ENCODE data around the gene SLC12A7. TPM values are rescaled to one million over a fixed set of nuclear protein-coding genes. Genes with fewer than 3 reads are reported as not detected.
A peak's percentile ranks its signal among the peaks of the same experiment; 100 is the strongest.

Gene SLC12A7
- total RNA-seq, 1 experiment from 2014 or later: 30.8 TPM

DNA sequence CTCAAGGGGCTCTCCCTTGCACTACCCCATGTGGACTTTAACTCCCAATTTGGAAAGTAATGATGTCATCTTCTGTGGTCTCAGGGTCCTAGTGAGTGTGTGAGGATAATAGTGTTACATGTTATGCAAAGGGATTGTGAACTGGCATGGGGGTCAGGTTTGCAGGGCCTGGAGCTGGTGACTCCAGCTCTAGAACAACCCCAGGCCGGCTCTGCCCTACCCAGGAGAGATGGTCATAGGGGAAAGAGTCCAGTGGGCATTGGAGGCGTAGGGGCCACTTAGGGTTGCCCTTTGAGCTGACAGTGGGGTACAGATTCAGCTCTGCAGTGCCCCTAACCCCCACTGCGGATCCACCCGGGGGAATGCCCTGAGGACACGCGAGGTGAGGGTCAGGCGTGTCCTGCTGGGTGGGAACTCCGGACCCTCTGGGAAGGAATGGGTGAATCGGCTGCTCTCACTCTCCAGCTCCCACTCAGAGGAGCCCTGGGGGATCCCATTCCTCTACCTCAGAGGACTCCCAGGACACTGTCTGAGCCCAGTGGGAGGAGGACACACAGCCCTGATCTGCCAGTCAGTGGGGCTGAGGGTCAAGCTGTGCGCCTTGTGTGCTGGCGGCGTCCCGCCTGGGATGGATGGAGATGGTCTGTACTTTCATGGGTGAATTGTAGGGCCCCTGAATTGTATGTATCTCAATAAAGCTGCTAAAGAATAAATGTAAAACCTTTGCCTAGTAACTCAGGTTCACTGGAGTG, 105.8 kb downstream of the SLC12A7 start:
- H3K56ac ChIP-seq (ENCODE audit: insufficient read length, low read depth, low read length): no peak overlapping the region
- no peak overlapping the region for H4K8ac ChIP-seq (replicated peaks; ENCODE audit: insufficient read length, low read depth, low read length)
- Mint-ChIP-seq H3K27ac (no peak overlapping the region; a peak in 1 of 7 replicates), H3K9me3 (no peaks in the 10 kb centered on the region), H3K4me3 (peak overlapping the region in 1 of 2 experiments; percentile 74; a peak in 4 of 5 replicates), H3K27me3 (ENCODE audit: low read depth) (peaks cover 81% of the 10 kb centered on the region), H3K4me1 (peaks cover 24 to 31% of the 10 kb centered on the region in 2 experiments), H3K36me3 (ENCODE audit: insufficient read depth in 1 of 3, low read depth in 3 of 3) (no peaks in the 10 kb centered on the region; a peak in 1 of 7 replicates)
- H3K9me3 ChIP-seq (ENCODE audit: control insufficient read depth, low read depth, low read length): no peaks in the 10 kb centered on the region
- H3K79me1 ChIP-seq (ENCODE audit: insufficient read depth, low read depth, low read length, poor library complexity, severe bottlenecking): no peaks in the 10 kb centered on the region
- no peak overlapping the region for H3T11ph ChIP-seq (ENCODE audit: low read length)
- H3K14ac ChIP-seq (ENCODE audit: insufficient read depth, low read length): no peak overlapping the region
- H3K4ac ChIP-seq (ENCODE audit: low read depth, low read length): no peak overlapping the region
- no peak for TF ChIP-seq CTCF (conservative IDR thresholded peaks at IDR 0.05)
- no peak for DNase-seq
- H3K79me2 ChIP-seq (ENCODE audit: insufficient read depth, low read length): no peaks in the 10 kb centered on the region
- no peak overlapping the region for H2BK120ac ChIP-seq (ENCODE audit: low read depth, low read length, poor library complexity, severe bottlenecking)
- H3K9ac ChIP-seq (ENCODE audit: extremely low read depth, insufficient read length, low read length): no peak overlapping the region
- H2BK12ac ChIP-seq (ENCODE audit: insufficient read length, low read depth, low read length): no peak overlapping the region
- H3K23me2 ChIP-seq (ENCODE audit: insufficient read length, low read depth, low read length, poor library complexity, severe bottlenecking): peaks cover 13% of the 10 kb centered on the region
- H2BK5ac ChIP-seq (ENCODE audit: insufficient read length, low read length): no peak overlapping the region
- no peak overlapping the region for H2BK15ac ChIP-seq (ENCODE audit: low read depth, low read length)
- H2AK5ac ChIP-seq (ENCODE audit: insufficient read length, low read length): no peak overlapping the region
- no peak overlapping the region for H2BK20ac ChIP-seq (ENCODE audit: low read depth, low read length, poor library complexity, severe bottlenecking)
- H3K4me2 ChIP-seq (ENCODE audit: insufficient read depth, insufficient read length, low read length): no peak overlapping the region
- no peak overlapping the region for H3K27ac ChIP-seq (ENCODE audit: insufficient read length, low read depth, low read length)
- no peak overlapping the region for H4K5ac ChIP-seq (ENCODE audit: insufficient read length, low read depth, low read length)
- H2AFZ ChIP-seq (ENCODE audit: low read length): no peak overlapping the region
- peaks cover 19% of the 10 kb centered on the region; the same call in 1 of the 2 replicates for H3K27me3 ChIP-seq (ENCODE audit: insufficient read depth, low read length)
- H4K91ac ChIP-seq (ENCODE audit: insufficient read length, low read depth, low read length): no peak overlapping the region
- H3K23ac ChIP-seq (ENCODE audit: insufficient read length, low read depth, low read length): no peak overlapping the region
- no peaks in the 10 kb centered on the region for H4K20me1 ChIP-seq (ENCODE audit: control insufficient read depth, insufficient read depth, insufficient read length)
- no CpG with 5 or more reads among the region's 13 CpGs for WGBS (ENCODE audit: extremely low coverage, insufficient read length, low lambda C conversion rate)
- H3K4me1 ChIP-seq (ENCODE audit: insufficient read depth, low read length): no peaks in the 10 kb centered on the region
- no peak overlapping the region for H3K18ac ChIP-seq (ENCODE audit: insufficient read length, low read depth, low read length)

Measured in H9 (cell line).